Thyroid gland (tissue), 4 donors: ENCODE results near the gene PLCB1.

ENCODE experiments used
- POLR2A ChIP-seq, 2 donors: fragments of 450-650 bp; IDR thresholded peaks; one replicate each; pipeline ENCODE4 v1.6.1; 2017; ENCODE audit warnings: antibody characterized with exemption in 2 of 2, mild to moderate bottlenecking in 2 of 2, moderate library complexity in 1 of 2
- TF ChIP-seq, protein P1 (sequence below), 6 experiments: fragments of 200-600 bp in 3 of 6; fragments of 450-650 bp in 3 of 6; sonication (generic) in 3 of 6; IDR thresholded peaks; one replicate each; pipeline ENCODE4 v1.5.1; 2016 to 2019; ENCODE audit warnings: antibody characterized with exemption in 6 of 6, mild to moderate bottlenecking in 2 of 6, inconsistent platforms in 1 of 6, moderate library complexity in 1 of 6

GRCh38 chr20:8642247-8642646, 510.2 kb downstream of the PLCB1 start:
- TF ChIP-seq, protein P1, sequence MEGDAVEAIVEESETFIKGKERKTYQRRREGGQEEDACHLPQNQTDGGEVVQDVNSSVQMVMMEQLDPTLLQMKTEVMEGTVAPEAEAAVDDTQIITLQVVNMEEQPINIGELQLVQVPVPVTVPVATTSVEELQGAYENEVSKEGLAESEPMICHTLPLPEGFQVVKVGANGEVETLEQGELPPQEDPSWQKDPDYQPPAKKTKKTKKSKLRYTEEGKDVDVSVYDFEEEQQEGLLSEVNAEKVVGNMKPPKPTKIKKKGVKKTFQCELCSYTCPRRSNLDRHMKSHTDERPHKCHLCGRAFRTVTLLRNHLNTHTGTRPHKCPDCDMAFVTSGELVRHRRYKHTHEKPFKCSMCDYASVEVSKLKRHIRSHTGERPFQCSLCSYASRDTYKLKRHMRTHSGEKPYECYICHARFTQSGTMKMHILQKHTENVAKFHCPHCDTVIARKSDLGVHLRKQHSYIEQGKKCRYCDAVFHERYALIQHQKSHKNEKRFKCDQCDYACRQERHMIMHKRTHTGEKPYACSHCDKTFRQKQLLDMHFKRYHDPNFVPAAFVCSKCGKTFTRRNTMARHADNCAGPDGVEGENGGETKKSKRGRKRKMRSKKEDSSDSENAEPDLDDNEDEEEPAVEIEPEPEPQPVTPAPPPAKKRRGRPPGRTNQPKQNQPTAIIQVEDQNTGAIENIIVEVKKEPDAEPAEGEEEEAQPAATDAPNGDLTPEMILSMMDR (IDR thresholded peaks at IDR 0.05), result no peak
- no peak for TF ChIP-seq POLR2A (IDR thresholded peaks at IDR 0.05)
